Peyer's patch (tissue), 4 donors: Measurements from ENCODE around the gene TIAM1.

ENCODE experiments used
- CTCF ChIP-seq, 6 experiments: fragments of 450-650 bp in 4 of 6; fragments of 200-600 bp in 2 of 6; sonication (generic) in 1 of 6; IDR thresholded peaks; one replicate each; pipeline ENCODE4 v1.5.1; 2017 to 2019; ENCODE audit warnings: antibody characterized with exemption in 6 of 6, mild to moderate bottlenecking in 3 of 6, moderate library complexity in 1 of 6
- POLR2A ChIP-seq, 2 donors: fragments of 450-650 bp; IDR thresholded peaks; one replicate each; pipeline ENCODE4 v1.5.1; 2017; ENCODE audit warnings: antibody characterized with exemption in 2 of 2, mild to moderate bottlenecking in 2 of 2, moderate library complexity in 2 of 2

- TF ChIP-seq CTCF (IDR thresholded peaks at IDR 0.05) (no peak), POLR2A (IDR thresholded peaks at IDR 0.05) (no peak)
These were observed 30.3 kb upstream of the TIAM1 start for GRCh38 chr21:31374395-31374794.
